ENCODE data around the gene CUL2. TPM values are rescaled to one million over a fixed set of nuclear protein-coding genes. Genes with fewer than 3 reads are reported as not detected.
"Not testable (repeated sequence)": the region's sequence is repeated elsewhere in the genome, so short reads cannot be mapped to it uniquely, and the experiment has no call there.

The CUL2 gene
- polyA plus RNA-seq, 3 donors from 2014 or later: 15.8 to 34.2 (median 33.2) TPM

DNA sequence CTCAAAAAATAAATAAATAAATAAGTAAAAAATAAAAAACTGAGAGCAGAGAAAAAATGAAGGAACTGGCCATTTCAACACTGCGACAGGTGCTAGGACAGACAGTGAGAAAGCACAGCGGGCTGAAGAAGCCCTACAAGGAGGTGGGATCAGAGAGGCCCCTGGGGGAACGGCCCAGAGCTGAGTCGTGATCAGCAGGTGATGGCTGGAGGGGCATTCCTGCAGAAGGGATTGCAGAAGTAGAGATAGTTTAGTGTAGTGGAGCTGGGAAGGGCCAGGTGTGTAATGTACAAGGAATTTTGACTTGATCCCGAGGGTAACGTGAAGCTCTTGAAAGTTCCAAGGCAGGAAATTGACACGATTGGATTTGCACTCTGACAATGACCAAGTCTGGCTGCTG, 112.1 kb downstream of the CUL2 start:
- Mint-ChIP-seq H3K9me3 (peaks cover 5 to 12% (median 8%) of the 10 kb centered on the region in 6 donors), H3K4me3 (no peak overlapping the region), H3K4me1 (peaks cover 0 to 3% of the 10 kb centered on the region in 2 donors), H3K27me3 (ENCODE audit: low read depth in 3 of 3) (peaks cover 0 to 5% (median 4%) of the 10 kb centered on the region in 3 donors), H3K27ac (no peak overlapping the region), H3K36me3 (peaks cover 0 to 3% (median 0%) of the 10 kb centered on the region in 3 donors)
- DNase-seq: no peak

DNA sequence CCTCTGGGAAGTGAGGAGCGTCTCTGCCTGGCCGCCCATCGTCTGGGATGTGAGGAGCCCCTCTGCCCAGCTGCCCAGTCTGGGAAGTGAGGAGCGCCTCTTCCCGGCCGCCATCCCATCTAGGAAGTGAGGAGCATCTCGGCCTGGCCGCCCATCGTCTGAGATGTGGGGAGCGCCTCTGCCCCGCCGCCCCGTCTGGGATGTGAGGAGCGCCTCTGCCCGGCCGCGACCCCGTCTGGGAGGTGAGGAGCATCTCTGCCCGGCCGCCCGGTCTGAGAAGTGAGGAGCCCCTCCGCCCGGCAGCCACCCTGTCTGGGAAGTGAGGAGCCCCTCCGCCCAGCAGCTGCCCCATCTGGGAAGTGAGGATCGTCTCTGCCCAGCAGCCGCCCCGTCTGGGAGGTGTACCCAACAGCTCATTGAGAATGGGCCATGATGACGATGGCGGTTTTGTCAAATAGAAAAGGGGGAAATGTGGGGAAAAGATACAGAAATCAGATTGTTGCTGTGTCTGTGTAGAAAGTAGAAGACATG, 113.7 kb downstream of the CUL2 start:
- not testable (repeated sequence) for H3K36me3 Mint-ChIP-seq; H3K4me3 Mint-ChIP-seq; DNase-seq; H3K27me3 Mint-ChIP-seq (ENCODE audit: low read depth in 3 of 3); H3K4me1 Mint-ChIP-seq; H3K27ac Mint-ChIP-seq
- peaks cover 5 to 12% (median 7%) of the 10 kb centered on the region in 6 donors for H3K9me3 Mint-ChIP-seq

DNA sequence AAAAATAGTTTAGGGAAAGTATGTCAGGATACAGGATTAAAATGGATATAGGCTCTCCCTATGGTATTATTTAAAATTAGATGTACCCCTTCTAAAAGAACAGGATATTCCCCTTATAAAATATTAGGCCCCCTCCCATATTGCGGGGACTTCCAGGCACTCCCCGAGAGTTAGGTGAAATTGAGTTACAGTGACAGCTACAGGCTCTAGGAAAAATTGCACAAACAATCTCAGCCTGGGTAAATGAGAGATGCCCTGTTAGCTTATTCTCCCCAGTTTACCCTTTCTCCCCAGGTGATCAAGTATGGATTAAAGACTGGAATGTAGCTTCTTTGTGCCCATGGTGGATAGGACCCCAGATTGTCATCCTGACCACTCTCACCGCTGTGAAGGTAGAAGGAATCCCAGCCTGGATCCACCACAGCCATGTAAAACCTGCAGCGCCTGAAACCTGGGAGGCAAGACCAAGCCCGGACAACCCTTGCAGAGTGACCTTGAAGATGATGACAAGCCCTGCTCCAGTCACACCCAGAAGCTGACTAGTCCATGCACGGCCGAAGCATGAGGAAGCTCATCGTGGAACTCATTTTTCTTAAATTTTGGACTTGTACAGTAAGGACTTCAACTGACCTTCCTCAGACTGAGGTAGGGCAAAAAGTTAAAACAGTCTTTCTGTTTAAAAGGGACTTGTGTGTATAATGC, 115.6 kb downstream of the CUL2 start:
- not testable (repeated sequence) for H3K4me3 Mint-ChIP-seq; H3K4me1 Mint-ChIP-seq; DNase-seq; H3K27ac Mint-ChIP-seq; H3K27me3 Mint-ChIP-seq (ENCODE audit: low read depth in 3 of 3); H3K36me3 Mint-ChIP-seq
- peaks cover 5 to 12% (median 7%) of the 10 kb centered on the region in 6 donors for H3K9me3 Mint-ChIP-seq

DNA sequence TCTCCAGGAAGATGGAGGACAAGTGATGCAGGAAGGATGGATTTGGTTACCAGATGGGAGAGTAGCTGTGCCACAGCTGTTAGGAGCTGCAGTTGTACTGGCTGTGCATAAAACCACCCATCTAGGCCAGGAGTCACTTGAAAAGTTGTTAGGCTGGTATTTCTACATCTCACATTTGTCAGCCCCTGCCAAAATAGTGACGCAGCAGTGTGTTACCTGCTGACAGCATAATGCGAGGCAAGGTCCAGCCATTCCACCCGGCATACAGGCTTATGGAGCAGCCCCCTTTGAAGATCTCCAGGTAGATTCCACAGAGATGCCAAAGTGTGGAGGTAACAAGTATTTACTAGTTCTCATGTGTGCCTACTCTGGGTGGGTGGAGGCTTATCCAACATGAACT, 116.4 kb downstream of the CUL2 start:
- H3K4me3 Mint-ChIP-seq; H3K27me3 Mint-ChIP-seq (ENCODE audit: low read depth in 3 of 3); H3K36me3 Mint-ChIP-seq; H3K4me1 Mint-ChIP-seq; DNase-seq; H3K27ac Mint-ChIP-seq: not testable (repeated sequence)
- H3K9me3 Mint-ChIP-seq: peaks cover 5 to 12% (median 7%) of the 10 kb centered on the region in 6 donors

GRCh38 chr10:34973121-34973520, 117.0 kb downstream of the CUL2 start:
- H3K9me3 Mint-ChIP-seq: peaks cover 5 to 12% (median 7%) of the 10 kb centered on the region in 6 donors
- H3K27me3 Mint-ChIP-seq (ENCODE audit: low read depth in 3 of 3); H3K4me1 Mint-ChIP-seq; H3K4me3 Mint-ChIP-seq; H3K27ac Mint-ChIP-seq; DNase-seq; H3K36me3 Mint-ChIP-seq: not testable (repeated sequence)

- H3K36me3 Mint-ChIP-seq; H3K27me3 Mint-ChIP-seq (ENCODE audit: low read depth in 3 of 3); DNase-seq; H3K4me3 Mint-ChIP-seq; H3K27ac Mint-ChIP-seq; H3K4me1 Mint-ChIP-seq: not testable (repeated sequence)
- peaks cover 5 to 12% (median 7%) of the 10 kb centered on the region in 6 donors for H3K9me3 Mint-ChIP-seq
Measured at GRCh38 chr10:34972591-34972990, 117.5 kb downstream of the CUL2 start.

DNA sequence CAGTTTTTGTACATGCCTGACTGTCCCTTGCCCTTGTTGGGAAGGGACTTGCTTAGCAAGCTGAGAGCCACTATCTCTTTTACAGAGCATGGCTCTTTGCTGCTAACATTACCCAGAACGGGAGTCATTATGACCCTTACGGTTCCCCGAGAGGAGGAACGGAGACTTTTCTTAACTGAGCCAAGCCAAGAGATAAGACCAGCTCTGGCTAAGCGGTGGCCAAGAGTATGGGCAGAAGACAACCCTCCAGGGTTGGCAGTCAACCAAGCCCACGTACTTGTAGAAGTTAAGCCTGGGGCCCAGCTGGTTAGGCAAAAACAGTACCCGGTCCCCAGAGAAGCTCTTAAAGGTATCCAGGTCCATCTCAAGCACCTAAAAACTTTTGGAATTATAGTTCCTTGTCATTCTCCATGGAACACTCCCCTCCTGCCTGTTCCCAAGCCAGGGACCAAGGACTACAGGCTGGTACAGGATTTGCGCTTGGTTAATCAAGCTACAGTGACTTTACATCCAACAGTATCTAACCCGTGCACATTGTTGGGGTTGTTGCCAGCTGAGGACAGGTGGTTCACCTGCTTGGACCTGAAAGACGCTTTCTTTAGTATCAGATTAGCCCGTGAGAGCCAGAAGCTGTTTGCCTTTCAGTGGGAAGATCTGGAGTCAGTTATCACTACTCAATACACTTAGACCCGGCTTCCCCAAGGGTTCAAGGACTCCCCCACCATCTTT, 118.4 kb downstream of the CUL2 start:
- H3K4me3 Mint-ChIP-seq; DNase-seq; H3K4me1 Mint-ChIP-seq; H3K27ac Mint-ChIP-seq; H3K36me3 Mint-ChIP-seq; H3K27me3 Mint-ChIP-seq (ENCODE audit: low read depth in 3 of 3): not testable (repeated sequence)
- H3K9me3 Mint-ChIP-seq: peaks cover 5 to 12% (median 7%) of the 10 kb centered on the region in 6 donors

- Mint-ChIP-seq H3K4me1 (no peaks in the 10 kb centered on the region), H3K27ac (no peak overlapping the region), H3K27me3 (ENCODE audit: low read depth in 3 of 3) (peaks cover 0 to 5% (median 4%) of the 10 kb centered on the region in 3 donors), H3K4me3 (no peak overlapping the region), H3K9me3 (no peaks in the 10 kb centered on the region), H3K36me3 (no peaks in the 10 kb centered on the region)
- DNase-seq: no peak
Measured at GRCh38 chr10:34969171-34969570, 121.0 kb downstream of the CUL2 start.

GRCh38 chr10:34967335-34967880, 122.7 kb downstream of the CUL2 start:
- Mint-ChIP-seq H3K9me3 (no peaks in the 10 kb centered on the region), H3K27ac (no peak overlapping the region), H3K4me3 (no peak overlapping the region), H3K27me3 (ENCODE audit: low read depth in 3 of 3) (peaks cover 1 to 4% (median 2%) of the 10 kb centered on the region in 3 donors), H3K4me1 (no peaks in the 10 kb centered on the region), H3K36me3 (no peaks in the 10 kb centered on the region)
- DNase-seq: no peak

- peaks cover 1 to 4% (median 2%) of the 10 kb centered on the region in 3 donors for H3K27me3 Mint-ChIP-seq (ENCODE audit: low read depth in 3 of 3)
- H3K4me3 Mint-ChIP-seq: no peak overlapping the region
- H3K9me3 Mint-ChIP-seq: no peaks in the 10 kb centered on the region
- no peaks in the 10 kb centered on the region for H3K4me1 Mint-ChIP-seq
- H3K36me3 Mint-ChIP-seq: no peaks in the 10 kb centered on the region
- H3K27ac Mint-ChIP-seq: no peak overlapping the region
- DNase-seq: no peak
Measured at GRCh38 chr10:34966451-34966850, 123.7 kb downstream of the CUL2 start.

DNA sequence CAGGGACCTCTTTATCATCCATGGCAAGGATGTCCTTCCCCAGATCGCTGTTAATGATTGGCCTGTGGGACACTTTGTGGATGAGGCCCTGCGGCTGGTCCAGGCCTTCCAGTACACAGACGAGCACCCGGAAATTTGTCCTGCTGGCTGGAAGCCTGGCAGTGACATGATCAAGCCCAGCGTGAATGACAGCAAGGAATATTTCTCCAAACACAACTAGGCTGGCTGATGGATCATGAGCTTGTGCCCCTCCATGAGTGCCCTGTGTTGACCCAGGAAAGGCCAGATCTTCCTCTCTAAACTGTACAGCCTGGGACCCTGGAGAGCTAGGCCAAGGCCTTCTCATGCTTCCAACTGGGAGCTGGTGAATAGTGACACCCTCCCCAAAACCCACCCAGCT, 124.1 kb downstream of the CUL2 start:
- Mint-ChIP-seq H3K4me1 (no peaks in the 10 kb centered on the region), H3K27me3 (ENCODE audit: low read depth in 3 of 3) (peaks cover 1 to 4% (median 2%) of the 10 kb centered on the region in 3 donors)
- no peak for DNase-seq

GRCh38 chr10:34964166-34964800, 125.9 kb downstream of the CUL2 start:
- H3K4me1 Mint-ChIP-seq: no peaks in the 10 kb centered on the region
- peaks cover 0 to 1% (median 0%) of the 10 kb centered on the region in 3 donors for H3K27me3 Mint-ChIP-seq (ENCODE audit: low read depth in 3 of 3)
- no peak overlapping the region for H3K27ac Mint-ChIP-seq
- H3K4me3 Mint-ChIP-seq: no peak overlapping the region
- no peaks in the 10 kb centered on the region for H3K36me3 Mint-ChIP-seq
- no peaks in the 10 kb centered on the region for H3K9me3 Mint-ChIP-seq
- no peak for DNase-seq

More for the DNA sequence above, 124.1 kb downstream of the CUL2 start:
- Mint-ChIP-seq H3K36me3 (no peaks in the 10 kb centered on the region), H3K9me3 (no peaks in the 10 kb centered on the region), H3K27ac (no peak overlapping the region), H3K4me3 (no peak overlapping the region)

DNA sequence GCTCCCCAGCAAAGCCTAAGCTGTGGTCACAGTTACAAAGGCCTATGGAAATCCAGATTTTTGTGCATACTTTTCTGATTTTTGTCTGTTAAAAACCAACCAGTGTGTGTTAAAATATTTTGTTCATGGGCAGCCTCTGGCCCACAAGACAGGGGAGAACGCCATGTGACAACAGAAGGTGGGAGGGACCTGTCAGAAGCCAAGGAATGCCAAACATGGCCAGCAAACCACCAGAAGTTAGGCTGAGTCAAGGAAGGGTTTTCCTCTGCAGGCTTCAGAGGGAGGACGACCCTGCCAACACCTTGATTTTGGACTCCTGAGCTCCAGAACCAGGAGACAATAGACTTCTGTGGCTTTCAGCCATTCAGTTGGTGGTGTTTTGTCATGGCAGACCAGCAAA, 127.3 kb downstream of the CUL2 start:
- Mint-ChIP-seq H3K27me3 (ENCODE audit: low read depth in 3 of 3) (peaks cover 0 to 1% (median 0%) of the 10 kb centered on the region in 3 donors), H3K36me3 (no peaks in the 10 kb centered on the region), H3K27ac (no peak overlapping the region), H3K4me1 (no peaks in the 10 kb centered on the region), H3K4me3 (no peak overlapping the region), H3K9me3 (no peaks in the 10 kb centered on the region)
- no peak for DNase-seq

- no peak overlapping the region for H3K4me3 Mint-ChIP-seq
Measured at GRCh38 chr10:34960983-34961382, 129.2 kb downstream of the CUL2 start.

More at GRCh38 chr10:34960983-34961382, 129.2 kb downstream of the CUL2 start:
- H3K27me3 Mint-ChIP-seq (ENCODE audit: low read depth in 3 of 3): peaks cover 0 to 1% (median 0%) of the 10 kb centered on the region in 3 donors
- no peaks in the 10 kb centered on the region for H3K4me1 Mint-ChIP-seq
- H3K27ac Mint-ChIP-seq: no peak overlapping the region
- no peaks in the 10 kb centered on the region for H3K36me3 Mint-ChIP-seq
- H3K9me3 Mint-ChIP-seq: no peaks in the 10 kb centered on the region
- no peak for DNase-seq
